GM06990 (cell line): Measurements from ENCODE around the gene ADCK1.
A peak's percentile ranks its signal among the peaks of the same experiment; 100 is the strongest.
"Not testable (repeated sequence)": the region's sequence is repeated elsewhere in the genome, so short reads cannot be mapped to it uniquely, and the experiment has no call there.

Experiments
- DNase-seq: peaks from one replicate; pipeline ENCODE4 v3.0.0-alpha.2; 2011; ENCODE audit not compliant: insufficient read length; ENCODE audit errors: extremely low read depth
- H3K27me3 ChIP-seq: replicated peaks from 2 replicates; pipeline ENCODE4 v1.6.0; 2011; ENCODE audit warnings: low read length; ENCODE audit not compliant: control insufficient read depth, insufficient read depth
- H3K36me3 ChIP-seq: 2 replicates; pipeline ENCODE4 v1.5.1; 2011; ENCODE audit warnings: low read length; ENCODE audit not compliant: control insufficient read depth, insufficient read depth
- H3K4me3 ChIP-seq: replicated peaks from 2 replicates; pipeline ENCODE4 v1.5.1; 2011; ENCODE audit warnings: low read depth, mild to moderate bottlenecking, control low read depth, low read length
- TF ChIP-seq, protein P1 (sequence below): IDR thresholded peaks from 2 replicates; pipeline ENCODE4 v1.5.1; 2011; ENCODE audit warnings: low read length, control low read depth, mild to moderate bottlenecking, inconsistent platforms; ENCODE audit not compliant: insufficient read depth, poor library complexity, severe bottlenecking

The ADCK1 gene

DNA sequence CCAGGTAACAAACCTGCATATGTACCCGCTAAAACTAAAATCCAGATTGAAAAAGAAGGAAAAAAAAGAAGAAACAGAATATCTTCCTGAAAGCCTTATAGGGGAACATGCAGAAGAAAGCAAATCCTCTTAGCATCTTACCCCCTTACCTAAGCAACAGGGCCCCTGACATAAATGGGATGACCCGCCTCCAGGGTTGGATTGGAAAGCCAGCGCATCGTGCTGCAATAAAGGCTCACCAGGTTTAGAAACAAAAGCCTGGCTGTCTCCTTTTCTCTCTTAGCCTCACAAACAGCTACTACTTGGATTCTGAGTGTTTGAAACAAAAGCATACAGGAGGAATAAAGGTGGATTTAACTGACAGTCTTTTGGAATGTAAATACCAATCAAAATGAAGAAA, 13.8 kb upstream of the ADCK1 start:
- H3K27me3 ChIP-seq: no peaks in the 10 kb centered on the region
- TF ChIP-seq, protein P1, sequence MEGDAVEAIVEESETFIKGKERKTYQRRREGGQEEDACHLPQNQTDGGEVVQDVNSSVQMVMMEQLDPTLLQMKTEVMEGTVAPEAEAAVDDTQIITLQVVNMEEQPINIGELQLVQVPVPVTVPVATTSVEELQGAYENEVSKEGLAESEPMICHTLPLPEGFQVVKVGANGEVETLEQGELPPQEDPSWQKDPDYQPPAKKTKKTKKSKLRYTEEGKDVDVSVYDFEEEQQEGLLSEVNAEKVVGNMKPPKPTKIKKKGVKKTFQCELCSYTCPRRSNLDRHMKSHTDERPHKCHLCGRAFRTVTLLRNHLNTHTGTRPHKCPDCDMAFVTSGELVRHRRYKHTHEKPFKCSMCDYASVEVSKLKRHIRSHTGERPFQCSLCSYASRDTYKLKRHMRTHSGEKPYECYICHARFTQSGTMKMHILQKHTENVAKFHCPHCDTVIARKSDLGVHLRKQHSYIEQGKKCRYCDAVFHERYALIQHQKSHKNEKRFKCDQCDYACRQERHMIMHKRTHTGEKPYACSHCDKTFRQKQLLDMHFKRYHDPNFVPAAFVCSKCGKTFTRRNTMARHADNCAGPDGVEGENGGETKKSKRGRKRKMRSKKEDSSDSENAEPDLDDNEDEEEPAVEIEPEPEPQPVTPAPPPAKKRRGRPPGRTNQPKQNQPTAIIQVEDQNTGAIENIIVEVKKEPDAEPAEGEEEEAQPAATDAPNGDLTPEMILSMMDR: no peak
- no peak overlapping the region for H3K4me3 ChIP-seq
- H3K36me3 ChIP-seq: no peaks in the 10 kb centered on the region
- DNase-seq: no peak

DNA sequence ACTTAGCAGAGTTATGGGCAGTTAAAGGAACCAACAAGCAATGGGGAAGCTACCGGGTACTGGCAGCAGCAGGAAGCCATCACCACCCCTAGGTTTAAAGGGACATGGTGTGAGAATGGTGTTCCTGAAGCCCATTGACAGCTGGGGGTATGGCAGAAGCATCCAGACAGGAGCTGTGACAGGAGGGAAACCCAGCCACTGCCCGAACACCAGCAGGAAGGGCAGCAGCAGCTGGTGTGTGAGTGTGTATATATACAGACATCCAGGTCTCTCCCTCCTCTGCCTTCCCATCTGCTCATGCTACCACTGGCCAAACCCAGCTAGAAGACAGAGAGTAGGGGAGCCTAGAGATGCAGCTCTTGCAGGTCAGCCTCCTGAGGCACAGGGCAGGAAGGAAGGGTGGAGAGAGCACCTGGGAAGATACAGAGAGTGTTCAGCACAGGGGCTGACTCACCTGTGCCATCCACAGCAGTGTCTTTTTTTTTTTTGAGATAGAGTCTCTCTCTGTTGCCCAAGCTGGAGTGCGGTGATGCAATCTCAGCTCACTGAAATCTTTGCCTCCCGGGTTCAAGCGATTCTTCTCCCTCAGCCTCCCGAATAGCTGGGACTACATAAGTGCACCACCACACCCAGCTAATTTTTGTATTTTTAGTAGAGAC, 9.2 kb upstream of the ADCK1 start:
- Histone ChIP-seq H3K36me3 (no peaks in the 10 kb centered on the region), H3K4me3 (no peak overlapping the region), H3K27me3 (no peaks in the 10 kb centered on the region)
- DNase-seq: no peak
- TF ChIP-seq, protein P1: no peak

DNA sequence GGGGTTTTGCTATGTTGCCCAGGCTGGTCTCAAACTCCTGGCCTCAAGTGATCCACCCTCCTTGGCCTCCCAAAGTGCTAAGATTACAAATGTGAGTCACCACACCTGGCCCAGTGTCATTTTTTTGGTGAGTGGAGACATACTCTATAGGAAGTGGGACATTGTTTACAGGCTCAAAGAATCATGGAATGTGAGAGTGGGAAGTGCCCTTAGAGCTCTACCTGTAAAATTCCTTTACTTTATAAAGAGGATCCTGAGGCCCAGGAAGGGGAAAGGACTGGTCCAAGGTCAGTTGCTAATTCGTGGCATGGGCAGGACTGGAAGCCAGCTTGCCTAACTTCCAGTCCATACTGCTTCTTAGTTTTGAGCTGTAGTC, 8.7 kb upstream of the ADCK1 start:
- DNase-seq: no peak

DNA sequence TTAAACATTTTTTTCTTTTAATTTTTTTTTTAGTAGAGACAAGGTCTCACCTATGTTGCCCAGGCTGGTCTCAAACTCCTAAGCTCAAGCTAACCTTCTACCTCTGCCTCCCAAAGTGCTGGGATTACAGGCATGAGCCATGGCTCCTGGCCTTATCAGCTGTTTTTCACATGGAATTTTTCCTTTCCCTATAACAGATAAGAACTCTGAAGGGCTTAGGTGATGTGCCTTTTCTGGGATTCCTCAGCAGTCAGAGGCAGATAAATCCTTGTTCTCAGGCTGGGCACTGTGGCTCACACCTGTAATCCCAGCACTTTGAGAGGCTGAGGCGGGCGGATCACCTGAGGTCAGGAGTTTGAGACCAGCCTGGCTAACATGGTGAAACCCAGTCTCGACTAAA, 6.7 kb upstream of the ADCK1 start:
- not testable (repeated sequence) for H3K27me3 ChIP-seq, H3K4me3 ChIP-seq, H3K36me3 ChIP-seq, DNase-seq

More for the DNA sequence above, 8.7 kb upstream of the ADCK1 start:
- Histone ChIP-seq H3K4me3 (no peak overlapping the region), H3K27me3 (no peaks in the 10 kb centered on the region), H3K36me3 (no peaks in the 10 kb centered on the region)
- TF ChIP-seq, protein P1: no peak

DNA sequence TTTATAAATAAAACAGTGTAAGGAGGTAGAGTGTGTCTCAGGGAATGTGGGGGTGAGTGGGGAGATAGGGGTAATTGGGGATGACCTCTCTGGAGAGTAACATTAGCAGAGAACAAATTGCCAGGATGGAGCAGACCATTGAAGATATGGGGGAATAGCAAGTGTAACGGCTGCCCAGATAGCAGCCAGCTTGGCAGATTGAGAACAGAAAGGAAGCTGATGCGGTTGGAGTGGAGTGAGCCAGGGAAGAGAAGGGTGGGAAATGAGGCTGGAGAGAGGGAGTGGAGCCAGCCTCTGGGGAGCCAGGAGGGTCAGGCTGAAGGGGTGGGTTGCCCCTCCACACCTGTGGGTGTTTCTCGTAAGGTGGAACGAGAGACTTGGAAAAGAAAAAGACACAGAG, 5.6 kb upstream of the ADCK1 start:
- Histone ChIP-seq H3K4me3 (no peak overlapping the region), H3K36me3 (no peaks in the 10 kb centered on the region), H3K27me3 (no peaks in the 10 kb centered on the region)
- TF ChIP-seq, protein P1: no peak
- no peak for DNase-seq

DNA sequence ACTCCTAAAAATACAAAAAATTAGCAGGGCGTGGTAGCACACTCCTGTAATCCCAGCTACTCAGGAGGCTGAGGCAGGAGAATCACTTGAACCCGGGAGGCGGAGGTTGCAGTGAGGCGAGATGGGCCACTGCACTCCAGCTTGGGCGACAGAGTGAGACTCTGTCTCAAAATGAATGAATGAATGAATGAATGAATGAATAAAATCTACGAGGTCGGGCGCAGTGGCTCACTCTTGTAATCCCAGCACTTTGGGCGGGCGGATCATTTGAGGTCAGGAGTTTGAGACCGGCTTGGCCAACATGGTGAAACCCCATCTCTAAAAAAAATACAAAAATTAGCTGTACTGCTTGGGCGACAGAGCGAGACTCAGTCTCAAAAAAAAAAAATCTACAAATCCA, 453 bp upstream of the ADCK1 start:
- DNase-seq, H3K27me3 ChIP-seq, H3K36me3 ChIP-seq: not testable (repeated sequence)
- peak overlapping the region; percentile 83 for H3K4me3 ChIP-seq

DNA sequence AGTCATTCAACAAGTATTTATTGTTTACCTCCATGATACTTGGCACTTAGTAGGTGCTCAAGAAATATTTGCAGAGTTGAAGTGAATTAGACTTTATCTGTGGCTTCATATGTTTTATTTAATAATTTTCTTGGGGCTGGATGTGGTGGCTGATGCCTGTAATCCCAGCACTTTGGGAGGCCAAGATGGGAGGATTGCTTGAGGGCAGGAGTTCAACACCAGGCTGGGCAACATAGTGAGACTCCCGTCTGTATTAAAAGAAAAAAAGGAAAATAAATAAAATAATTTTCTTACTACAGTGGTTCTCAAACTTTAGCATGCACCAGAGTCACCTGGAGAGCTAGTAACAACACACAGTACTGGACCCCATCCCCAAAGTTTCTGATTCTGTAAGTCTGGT, 905 bp downstream of the ADCK1 start:
- no peaks in the 10 kb centered on the region for H3K36me3 ChIP-seq
- no peak for DNase-seq
- peak overlapping the region; percentile 83 for H3K4me3 ChIP-seq
- no peaks in the 10 kb centered on the region for H3K27me3 ChIP-seq
- TF ChIP-seq, protein P1: no peak
